Right lung (tissue), 5 donors: ENCODE data around the gene SCRN1. TPM values are rescaled to one million over a fixed set of nuclear protein-coding genes. Genes with fewer than 3 reads are reported as not detected.
"Not testable (repeated sequence)": the region's sequence is repeated elsewhere in the genome, so short reads cannot be mapped to it uniquely, and the experiment has no call there.

Experiments
- DNase-seq, 2 donors: peaks; one replicate each; pipeline ENCODE4 v3.0.0-alpha.2; 2013
- polyA plus RNA-seq, 5 donors: library from polyadenylated mRNA; unstranded; fragments of 120-200 nt; gene quantifications; one replicate each; pipeline versions ENCODE4 v1.2.1 to v1.2.3, GENCODE V29; 2013; ENCODE audit warnings: inconsistent platforms in 1 of 5, low replicate concordance in 1 of 5; ENCODE audit not compliant: insufficient read length in 5 of 5, insufficient read depth in 1 of 5

The SCRN1 gene
- polyA plus RNA-seq, 5 donors, result 31.8 to 42.1 (median 37.8) TPM

- DNase-seq, result no peak
These were observed 17.9 kb downstream of the SCRN1 start for GRCh38 chr7:29971566-29972314.

DNA sequence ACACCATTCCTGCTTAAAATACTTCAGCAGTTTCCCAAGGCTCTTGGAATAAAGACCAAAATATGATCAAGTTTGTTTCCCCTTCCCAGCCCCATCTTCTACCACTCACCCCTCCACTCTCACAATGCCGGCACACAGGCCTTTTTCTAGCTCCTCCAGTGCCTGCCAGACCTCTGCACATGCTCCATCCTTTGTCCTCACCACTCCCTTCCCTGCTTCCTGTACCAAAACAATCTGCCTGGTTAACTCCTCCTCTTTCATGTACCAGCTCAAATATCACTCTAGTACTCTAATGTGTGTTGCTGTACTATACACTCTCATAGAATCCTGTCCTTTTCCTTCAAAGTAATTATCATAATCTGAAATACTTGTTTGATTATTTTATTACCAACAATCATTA is 19.4 kb downstream of the SCRN1 start:
- DNase-seq, result no peak

GRCh38 chr7:29969738-29970137 is 19.9 kb downstream of the SCRN1 start:
- no peak for DNase-seq

DNA sequence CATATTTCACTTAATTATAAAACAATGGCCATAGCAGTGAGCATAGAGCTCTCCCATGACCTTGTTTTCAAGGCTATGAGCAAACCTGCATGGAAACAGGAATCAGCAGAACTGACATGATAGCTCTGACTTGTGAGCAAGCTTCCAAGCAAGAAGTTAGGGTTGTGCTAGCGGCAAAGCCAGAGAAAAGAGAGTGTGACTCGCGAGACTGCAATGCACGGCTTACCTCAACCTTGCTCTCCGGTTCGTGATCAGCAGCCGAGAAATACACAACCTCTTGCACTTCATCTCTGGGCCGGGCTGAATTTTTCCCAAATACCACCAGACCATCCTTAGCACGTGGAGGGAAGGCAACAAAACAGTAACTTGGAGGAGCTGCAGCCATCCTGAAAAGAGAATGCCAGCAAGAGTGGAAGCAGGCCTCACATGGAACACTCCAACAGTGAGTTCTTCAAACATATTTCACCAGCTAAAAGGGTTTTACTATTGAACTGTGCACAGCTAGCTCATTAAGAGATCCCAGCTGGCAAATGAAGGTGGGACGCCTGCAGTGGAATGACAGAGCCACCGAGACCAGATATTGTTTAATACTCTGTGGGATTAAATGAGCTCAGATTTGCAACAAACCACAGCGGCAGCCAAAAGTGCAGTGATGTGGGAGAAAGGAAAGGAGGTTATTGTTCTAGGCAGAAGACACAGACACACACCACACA is 20.8 kb downstream of the SCRN1 start:
- no peak for DNase-seq

- no peak for DNase-seq
These were observed 24.6 kb downstream of the SCRN1 start for GRCh38 chr7:29965030-29965429.

DNA sequence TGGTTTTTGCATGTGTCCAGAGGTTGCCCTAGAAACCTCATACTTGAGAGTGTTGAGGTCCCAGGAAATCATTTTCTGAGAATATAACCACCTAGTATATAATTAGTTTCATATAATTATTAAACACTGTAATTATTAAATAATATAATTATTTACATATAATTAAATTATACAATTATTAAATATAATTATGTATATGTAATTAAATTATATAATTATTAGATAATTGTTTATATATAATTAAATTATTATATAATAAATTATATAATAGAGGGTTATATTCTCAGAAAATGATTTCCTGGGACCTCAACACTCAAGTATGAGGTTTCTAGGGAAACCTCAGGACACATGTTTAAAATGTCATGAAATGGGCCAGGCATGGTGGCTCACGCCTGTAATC is 27.6 kb downstream of the SCRN1 start:
- no peak for DNase-seq

GRCh38 chr7:29961611-29962010 is 28.0 kb downstream of the SCRN1 start:
- DNase-seq, result not testable (repeated sequence)

DNA sequence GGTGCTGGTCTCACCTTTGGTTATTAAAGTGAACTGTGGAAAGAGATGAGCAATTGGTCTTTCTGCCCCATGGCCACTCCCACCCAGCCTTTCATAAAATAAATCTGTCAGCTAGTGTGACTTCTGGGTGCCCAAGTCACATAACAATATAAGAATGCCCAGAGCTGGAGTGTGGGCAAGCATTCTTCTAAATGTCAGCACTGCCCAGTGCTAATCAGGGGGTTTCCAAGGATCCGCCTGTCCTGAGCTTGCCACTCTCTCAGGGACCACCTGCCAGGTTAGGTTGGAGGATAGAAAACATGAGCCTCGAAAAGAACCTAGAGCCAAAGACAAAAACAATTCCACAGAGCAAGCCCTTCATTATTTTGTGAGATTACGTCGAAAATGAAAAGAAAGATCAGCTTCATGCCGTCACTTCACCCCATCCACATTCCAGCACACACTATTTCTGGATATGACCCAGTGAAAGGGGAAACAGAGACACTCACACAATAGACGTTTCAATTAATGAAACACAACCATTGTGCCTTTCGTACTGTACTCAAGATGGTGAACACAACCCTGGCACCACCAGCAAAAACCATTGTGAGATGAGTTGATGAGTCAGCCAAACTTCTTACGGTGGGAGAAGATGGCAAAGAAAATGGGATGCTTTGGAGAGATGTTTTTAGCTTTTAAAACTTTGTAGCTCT is 30.8 kb downstream of the SCRN1 start:
- no peak for DNase-seq

- no peak for DNase-seq
These were observed 31.9 kb downstream of the SCRN1 start for GRCh38 chr7:29957521-29958310.

GRCh38 chr7:29956487-29956836 is 33.1 kb downstream of the SCRN1 start:
- no peak for DNase-seq

GRCh38 chr7:29955799-29956486 is 33.7 kb downstream of the SCRN1 start:
- DNase-seq, result no peak

GRCh38 chr7:29955075-29955792 is 34.4 kb downstream of the SCRN1 start:
- no peak for DNase-seq

DNA sequence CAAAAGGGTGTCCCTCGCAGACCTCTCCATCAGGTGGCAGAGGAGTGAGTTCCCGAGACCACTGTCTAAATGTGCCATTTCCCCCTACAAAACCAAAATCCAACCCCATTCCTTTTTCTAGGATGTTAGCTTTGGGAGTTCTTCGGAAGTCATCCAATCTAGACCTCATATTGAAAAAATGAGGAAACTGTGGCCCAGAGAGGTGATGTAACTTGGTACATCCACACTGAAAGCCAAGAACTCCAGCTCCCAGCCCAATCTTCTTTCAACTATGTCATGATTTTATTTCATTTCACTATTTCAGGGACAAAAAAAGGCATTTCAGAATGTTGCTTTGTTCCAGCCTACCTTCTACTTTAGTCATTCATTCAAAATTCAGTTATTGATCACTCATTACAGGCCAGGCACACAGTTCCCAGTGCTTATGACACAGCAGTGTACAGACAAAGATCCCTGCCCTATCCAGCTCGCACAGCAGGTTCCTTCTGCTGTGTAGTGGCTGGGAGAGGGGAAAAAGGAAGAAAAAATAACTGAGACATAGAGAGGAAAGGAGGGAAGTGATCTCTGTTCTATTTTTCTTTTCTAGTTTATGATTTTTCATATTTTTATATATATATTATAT is 35.8 kb downstream of the SCRN1 start:
- no peak for DNase-seq

DNA sequence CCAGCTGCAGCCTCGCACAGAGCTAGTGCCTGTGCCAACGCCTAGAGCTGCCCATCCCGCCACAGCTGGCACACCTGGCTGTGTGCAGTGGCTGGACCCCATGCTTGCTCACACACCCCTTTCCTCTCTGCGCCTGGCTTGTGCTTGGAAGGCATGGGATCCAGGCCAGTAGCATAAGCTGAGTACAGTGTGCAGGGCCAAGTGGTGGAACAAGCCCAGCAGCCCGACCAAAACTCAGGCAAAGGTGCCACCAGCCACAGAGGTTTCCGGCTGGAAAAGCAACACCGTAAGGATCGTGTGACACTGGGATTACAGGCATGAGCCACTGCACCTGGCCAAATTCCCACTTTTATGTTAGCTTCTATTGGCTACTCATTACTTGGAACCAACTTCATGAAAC is 38.4 kb downstream of the SCRN1 start:
- DNase-seq, result no peak

DNA sequence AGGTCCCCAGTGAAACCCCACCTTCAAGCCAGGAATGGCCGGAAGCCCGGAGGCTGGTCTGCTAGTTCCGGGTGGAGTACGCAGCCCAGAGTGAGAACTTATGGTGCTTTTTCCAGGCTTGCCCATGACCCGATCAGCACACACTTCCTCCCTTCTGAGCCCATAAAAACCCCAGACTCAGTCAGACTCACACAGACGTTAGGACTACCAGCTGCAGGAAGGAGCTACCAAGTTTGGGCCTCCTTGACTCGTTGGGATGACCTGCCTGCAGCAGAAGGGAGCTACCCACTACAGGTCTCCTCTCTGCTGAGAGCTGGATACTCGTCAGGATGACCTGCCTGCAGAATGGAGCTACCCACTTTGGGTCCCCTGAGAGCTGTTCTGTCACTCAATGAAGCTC is 39.1 kb downstream of the SCRN1 start:
- no peak for DNase-seq

GRCh38 chr7:29948587-29948986 is 41.0 kb downstream of the SCRN1 start:
- no peak for DNase-seq

GRCh38 chr7:29946428-29947186 is 43.0 kb downstream of the SCRN1 start:
- no peak for DNase-seq

GRCh38 chr7:29945259-29945809 is 44.3 kb downstream of the SCRN1 start:
- DNase-seq, result no peak

GRCh38 chr7:29940199-29940598 is 49.4 kb downstream of the SCRN1 start:
- no peak for DNase-seq
